VCaP (cell line): ENCODE measurements around the gene RPL19.

Experiments used
- H3K27ac ChIP-seq: fragments of 450-650 bp; 2 replicates; pipeline ENCODE4 v1.5.1; 2017
- TF ChIP-seq, protein P1 (sequence below): fragments of 450-650 bp; conservative IDR thresholded peaks from 2 replicates; pipeline ENCODE4 v1.5.1; 2017; ENCODE audit warnings: mild to moderate bottlenecking, moderate library complexity

Gene RPL19

DNA sequence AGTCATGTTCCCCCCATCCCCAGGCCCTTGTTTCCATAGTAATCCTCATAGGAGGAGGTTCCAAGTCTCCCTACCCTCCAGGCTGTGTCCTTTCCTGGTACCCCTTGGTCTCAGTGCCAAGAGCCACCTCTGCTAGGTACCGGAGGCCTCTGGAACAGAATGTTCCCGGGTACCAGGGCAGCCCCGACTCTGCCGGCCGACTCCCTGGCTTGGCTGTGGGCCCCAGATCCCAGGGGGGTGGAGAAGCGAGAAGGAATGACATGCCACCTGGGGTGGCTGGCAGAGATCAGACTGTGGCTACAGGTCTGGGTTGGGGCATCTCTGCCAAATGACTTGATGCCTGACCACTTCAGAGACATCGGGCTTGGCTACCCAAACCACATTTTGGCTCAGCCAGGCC, 22.1 kb downstream of the RPL19 start:
- H3K27ac ChIP-seq: no peak overlapping the region
- TF ChIP-seq, protein P1, sequence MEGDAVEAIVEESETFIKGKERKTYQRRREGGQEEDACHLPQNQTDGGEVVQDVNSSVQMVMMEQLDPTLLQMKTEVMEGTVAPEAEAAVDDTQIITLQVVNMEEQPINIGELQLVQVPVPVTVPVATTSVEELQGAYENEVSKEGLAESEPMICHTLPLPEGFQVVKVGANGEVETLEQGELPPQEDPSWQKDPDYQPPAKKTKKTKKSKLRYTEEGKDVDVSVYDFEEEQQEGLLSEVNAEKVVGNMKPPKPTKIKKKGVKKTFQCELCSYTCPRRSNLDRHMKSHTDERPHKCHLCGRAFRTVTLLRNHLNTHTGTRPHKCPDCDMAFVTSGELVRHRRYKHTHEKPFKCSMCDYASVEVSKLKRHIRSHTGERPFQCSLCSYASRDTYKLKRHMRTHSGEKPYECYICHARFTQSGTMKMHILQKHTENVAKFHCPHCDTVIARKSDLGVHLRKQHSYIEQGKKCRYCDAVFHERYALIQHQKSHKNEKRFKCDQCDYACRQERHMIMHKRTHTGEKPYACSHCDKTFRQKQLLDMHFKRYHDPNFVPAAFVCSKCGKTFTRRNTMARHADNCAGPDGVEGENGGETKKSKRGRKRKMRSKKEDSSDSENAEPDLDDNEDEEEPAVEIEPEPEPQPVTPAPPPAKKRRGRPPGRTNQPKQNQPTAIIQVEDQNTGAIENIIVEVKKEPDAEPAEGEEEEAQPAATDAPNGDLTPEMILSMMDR: no peak

DNA sequence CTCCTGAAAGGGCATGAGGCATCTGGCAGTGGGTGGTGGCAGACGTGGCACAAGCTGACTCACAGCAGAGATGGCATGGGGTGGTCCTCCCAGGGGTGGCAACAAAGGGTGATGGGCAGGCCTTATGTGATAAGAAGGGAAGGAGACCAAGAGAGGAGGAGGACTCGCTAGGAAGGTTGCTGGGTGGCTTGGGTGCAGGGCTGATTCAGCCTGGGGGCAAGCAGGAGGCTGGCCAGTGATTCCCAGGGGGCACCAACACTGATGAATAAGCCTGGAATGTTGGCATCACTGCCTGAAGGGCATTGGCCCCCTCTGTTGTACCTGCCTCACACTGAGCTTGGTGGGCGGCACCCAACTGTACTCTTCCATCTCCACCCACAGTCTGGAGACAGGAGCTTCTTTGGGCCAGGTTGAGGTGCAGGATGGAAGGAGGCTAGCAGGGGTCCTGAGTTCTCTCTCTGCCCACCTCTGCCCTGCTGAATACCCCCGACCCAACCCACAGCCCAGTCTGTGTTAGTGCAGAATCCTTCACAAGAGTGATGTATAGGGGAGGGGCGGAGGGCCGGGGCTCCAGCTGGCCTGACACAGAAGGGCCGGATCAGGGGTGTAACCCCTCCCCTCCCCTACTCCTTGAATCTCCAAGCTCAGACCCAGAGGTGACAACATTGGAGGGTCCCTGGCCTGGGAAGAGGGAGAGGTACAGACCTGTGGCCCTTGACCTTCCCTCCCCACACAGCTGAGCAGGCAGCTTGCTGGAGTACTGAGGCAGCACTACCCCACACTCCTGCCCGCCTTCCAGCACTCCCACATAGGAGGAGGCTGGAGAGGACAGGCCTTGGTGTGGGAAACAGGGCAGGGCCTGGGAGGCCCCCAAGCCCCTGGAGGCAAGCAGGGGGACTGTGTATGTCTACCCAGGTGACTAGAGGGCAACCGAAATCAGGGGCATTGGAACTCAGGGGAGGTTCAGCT, 23.1 kb downstream of the RPL19 start:
- no peak overlapping the region for H3K27ac ChIP-seq
- TF ChIP-seq, protein P1: no peak

DNA sequence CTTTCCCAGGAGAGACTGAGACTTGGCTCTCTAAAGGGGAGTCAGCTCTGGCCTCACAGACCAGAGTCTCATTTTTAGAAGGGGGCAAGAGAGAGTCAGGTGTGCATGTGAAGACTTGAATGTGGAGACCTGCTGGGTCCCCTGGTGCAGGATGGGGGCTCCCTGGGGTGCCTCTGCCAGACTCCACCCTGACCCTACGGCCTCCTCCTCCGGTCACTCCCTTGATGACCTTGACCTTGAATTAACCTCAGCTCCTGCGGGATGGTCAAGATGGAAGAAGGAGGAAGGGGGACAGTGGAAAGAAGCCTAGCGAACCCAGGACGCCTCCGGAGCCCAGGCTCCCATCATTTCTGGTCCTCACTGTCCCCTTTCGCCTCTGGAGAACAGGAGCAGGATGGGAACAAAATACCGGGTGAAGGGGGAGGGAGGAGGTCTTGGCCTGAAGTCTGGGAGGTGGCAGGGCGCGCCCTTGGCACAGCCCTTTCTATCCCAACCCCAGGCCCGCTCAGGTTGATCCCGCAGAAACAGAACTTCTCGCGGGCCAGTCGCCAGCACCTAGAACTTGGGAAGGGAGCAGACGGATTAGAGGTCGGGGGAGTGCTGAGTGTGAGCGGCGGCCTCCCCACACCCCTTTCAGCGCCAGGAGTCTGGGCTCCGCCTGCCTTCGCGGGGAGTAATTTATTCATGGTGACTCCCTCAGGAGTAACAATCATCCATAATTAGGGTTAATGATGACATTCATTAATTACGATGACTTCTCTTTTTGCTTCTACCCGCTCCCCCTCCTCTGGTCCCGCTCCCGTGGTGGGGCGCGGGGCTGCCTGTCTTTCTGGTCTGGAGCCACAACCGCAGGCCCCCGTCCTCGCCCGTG, 24.1 kb downstream of the RPL19 start:
- H3K27ac ChIP-seq: no peak overlapping the region
- TF ChIP-seq, protein P1: no peak

DNA sequence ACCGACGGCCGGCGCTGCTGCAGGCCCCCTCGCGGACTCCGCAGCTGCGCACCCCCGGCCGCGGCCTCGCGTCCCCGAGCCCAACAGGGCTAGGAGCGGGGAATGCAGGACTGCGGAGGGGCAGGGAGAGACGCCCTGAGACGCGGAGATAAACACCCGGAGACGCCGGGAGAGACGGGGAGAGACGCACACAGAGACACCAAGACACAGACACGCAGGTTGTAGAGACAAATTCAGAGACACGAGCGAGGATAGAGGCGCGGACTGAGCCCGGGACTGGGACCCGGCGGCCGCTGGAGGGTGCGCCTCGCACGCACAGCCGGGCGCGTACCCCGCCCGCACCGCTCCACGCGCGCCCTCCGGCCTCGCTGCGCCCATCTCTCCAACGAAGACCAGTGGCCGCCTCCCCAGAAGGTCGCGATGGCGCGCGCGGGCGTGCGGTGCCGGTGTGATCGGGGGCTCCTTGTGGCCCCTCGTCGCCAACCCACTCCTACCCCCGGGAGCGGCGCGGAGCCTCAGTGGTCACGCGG, 24.8 kb downstream of the RPL19 start:
- TF ChIP-seq, protein P1: no peak
- no peak overlapping the region for H3K27ac ChIP-seq

DNA sequence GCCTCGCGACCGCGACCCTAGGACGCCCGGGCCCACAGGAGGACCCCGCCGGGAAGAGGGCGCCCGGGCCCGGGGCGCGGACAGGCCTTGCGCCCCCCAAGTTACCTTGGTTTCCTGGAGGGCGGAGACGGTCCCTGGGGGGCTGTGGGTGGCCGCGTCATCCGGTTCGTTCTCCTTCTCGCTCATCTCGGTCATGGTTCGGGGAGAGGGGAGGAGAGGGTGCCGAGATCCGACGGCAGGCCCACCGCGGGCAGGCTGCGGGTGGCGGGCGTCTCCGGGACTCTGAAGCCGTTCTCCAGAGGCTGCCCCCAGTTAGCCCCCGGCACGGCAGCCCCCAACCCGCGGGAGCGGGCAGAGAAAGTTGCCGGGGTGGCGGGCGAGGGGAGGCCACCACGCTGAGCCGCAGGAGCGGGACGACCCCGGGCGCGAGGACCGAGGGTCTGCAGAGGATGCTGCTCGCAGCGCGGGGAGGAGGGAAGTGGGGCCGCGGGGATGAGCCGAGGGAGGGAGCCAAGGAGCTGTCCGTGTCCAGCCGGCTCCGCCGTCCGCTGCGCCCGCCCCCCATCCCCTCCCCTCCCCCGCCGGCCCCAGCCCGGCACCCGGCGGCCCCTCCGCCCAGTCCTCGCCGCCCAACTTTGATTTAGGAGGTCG, 25.4 kb downstream of the RPL19 start, which contains the start of gene STAC2:
Gene STAC2 (minus strand): TSS at position 638 of the 651 bp plus-strand sequence. CDS start 443 bp downstream, at position 195.
- TF ChIP-seq, protein P1: no peak
- no peak within 1 kb of the TSS for H3K27ac ChIP-seq

DNA sequence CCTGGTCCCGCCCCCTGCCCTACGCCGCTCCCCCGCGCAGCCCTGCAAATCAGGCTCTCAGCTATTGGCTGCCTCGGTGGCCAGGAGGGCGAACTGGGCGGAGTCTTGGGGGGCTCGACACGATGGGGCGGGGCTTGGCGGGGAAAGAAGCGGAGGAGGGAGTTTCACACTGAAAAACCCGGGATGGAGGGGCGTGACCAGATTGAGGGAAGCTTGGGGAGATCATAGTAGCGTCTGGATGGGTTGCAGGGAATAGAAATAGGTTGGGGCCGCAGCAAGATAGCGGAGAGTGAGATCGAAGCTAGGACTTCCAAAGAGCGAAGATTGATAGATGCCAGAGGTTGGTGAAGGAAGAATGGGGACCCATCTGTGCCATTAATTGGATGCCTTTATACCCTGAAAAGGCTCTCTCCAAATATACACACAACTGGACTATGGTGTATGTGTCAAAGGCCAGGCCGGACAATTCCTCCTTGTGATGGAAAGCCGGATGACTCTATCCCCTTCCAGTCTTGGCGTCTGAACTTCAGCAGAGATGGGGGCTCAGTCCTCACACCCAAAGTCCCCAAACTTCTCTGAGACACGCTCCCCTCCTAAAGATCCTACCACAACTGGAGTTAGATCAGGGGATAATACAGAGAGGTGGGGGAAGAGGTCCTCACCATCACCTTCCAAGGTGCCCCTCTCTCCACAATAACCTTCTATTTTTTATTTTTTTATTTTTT, 26.0 kb downstream of the RPL19 start:
- TF ChIP-seq, protein P1: no peak
- H3K27ac ChIP-seq: no peak overlapping the region
